ENCODE measurements around the gene IER2. TPM values are rescaled to one million over a fixed set of nuclear protein-coding genes. Genes with fewer than 3 reads are reported as not detected.
"Not testable (repeated sequence)": the region's sequence is repeated elsewhere in the genome, so short reads cannot be mapped to it uniquely, and the experiment has no call there.

The IER2 gene
- total and polyA plus RNA-seq, 2 of the 8 experiments (the other 6 are each of a cell fraction or from before 2014, with no cell fraction given): 84.5 to 138 TPM

DNA sequence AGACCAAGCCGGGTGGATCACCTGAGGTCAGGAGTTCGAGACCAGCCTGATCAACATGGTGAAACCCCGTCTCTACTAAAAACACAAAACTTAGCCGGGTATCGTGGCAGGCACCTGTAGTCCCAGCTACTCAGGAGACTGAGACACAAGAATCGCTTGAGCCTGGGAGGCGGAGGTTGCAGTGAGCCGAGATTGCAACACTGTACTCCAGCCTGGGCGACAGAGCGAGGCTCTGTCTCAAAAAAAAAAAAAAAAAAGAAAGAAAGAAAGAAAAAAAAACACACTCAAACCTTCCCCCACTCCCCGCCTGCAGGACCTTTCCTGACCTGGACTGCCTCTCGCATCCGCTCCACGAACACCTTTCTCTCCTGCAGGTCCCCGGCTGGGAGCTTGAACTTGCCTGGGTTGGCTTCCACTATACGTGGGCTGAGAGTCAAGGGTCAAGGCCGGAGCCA lies 1.0 kb upstream of the IER2 start:
- not testable (repeated sequence) for H3K27ac ChIP-seq (ENCODE audit: low read depth, low read length); DNase-seq (ENCODE audit: low read depth in 1 of 2, low spot score in 2 of 2)
- WGBS, 2 experiments (ENCODE audit: extremely low coverage in 1 of 2, insufficient coverage in 1 of 2, insufficient read length in 1 of 2, insufficient replicate concordance in 2 of 2, low coverage in 1 of 2, low lambda C conversion rate in 2 of 2, missing lambda C conversion rate in 1 of 2): 66% methylated on average over 14 of the region's 17 CpGs; no CpG with 5 or more reads in 1 of the 2 experiments

More for the DNA sequence above, 1.0 kb upstream of the IER2 start:
- peak overlapping the region; percentile 65 for H4K91ac ChIP-seq (replicated peaks; ENCODE audit: insufficient read length, low read length)
- H4K20me1 ChIP-seq (replicated peaks in 1 of 2; ENCODE audit: control insufficient read depth in 1 of 2, insufficient read depth in 2 of 2, low read length in 2 of 2): peaks cover 4 to 17% of the 10 kb centered on the region in 2 experiments
- peak overlapping the region; percentile 82 to 91 for H3K4me2 ChIP-seq (ENCODE audit: insufficient read depth in 1 of 2, low read depth in 2 of 2, low read length in 2 of 2)
- H2BK12ac ChIP-seq (ENCODE audit: low read depth, low read length): 0 out of 2 replicates have a peak overlapping the region, but pooled peaks have one; percentile 50
- not testable (repeated sequence) for H3K27me3 ChIP-seq (replicated peaks in 1 of 4; ENCODE audit: control insufficient read depth in 3 of 4, extremely low read depth in 1 of 4, insufficient read depth in 3 of 4, low read length in 3 of 4); H3K56ac ChIP-seq (replicated peaks; ENCODE audit: insufficient read length, low read depth, low read length); H2BK120ac ChIP-seq (replicated peaks; ENCODE audit: low read depth, low read length); H2BK20ac ChIP-seq (ENCODE audit: low read length); H3K14ac ChIP-seq (ENCODE audit: insufficient read length); H3K9me3 ChIP-seq (ENCODE audit: insufficient read depth in 2 of 2, low read depth in 1 of 2, low read length in 1 of 2); H3K4me1 ChIP-seq (replicated peaks in 1 of 4; ENCODE audit: control insufficient read depth in 3 of 4, insufficient read depth in 4 of 4, low read length in 3 of 4); H4K5ac ChIP-seq (ENCODE audit: insufficient read length, low read depth, low read length); H3K79me1 ChIP-seq (ENCODE audit: low read depth, low read length); FAIRE-seq; H2AK5ac ChIP-seq (ENCODE audit: low read depth, low read length); H3K23ac ChIP-seq (ENCODE audit: insufficient read length)
- H3K9ac ChIP-seq (replicated peaks in 1 of 4; ENCODE audit: extremely low read depth in 1 of 4, low read depth in 3 of 4, low read length in 3 of 4): peak overlapping the region in 3 of 4 experiments; percentile 40 to 62 (median 53); a peak in 6 of 7 replicates
- peak overlapping the region; percentile 19 for H3K4ac ChIP-seq (replicated peaks; ENCODE audit: insufficient read length, low read depth, low read length)
- peak overlapping the region; percentile 48; the same call in 1 of the 2 replicates for H3K18ac ChIP-seq (ENCODE audit: extremely low read depth, low read length)
- 0 out of 2 replicates have a peak overlapping the region, but pooled peaks have one; percentile 32 for H2BK5ac ChIP-seq (ENCODE audit: low read depth, low read length)
- peaks cover 13 to 37% of the 10 kb centered on the region in 2 experiments for H3K79me2 ChIP-seq (ENCODE audit: control insufficient read depth in 1 of 2, insufficient read depth in 2 of 2, low read length in 2 of 2)
- H3K23me2 ChIP-seq (ENCODE audit: low read depth, low read length): peaks cover 18% of the 10 kb centered on the region
- H2BK15ac ChIP-seq (ENCODE audit: low read length): 0 out of 2 replicates have a peak overlapping the region, but pooled peaks have one; percentile 95
- ChIA-PET CTCF (ENCODE audit: partially characterized antibody) (interaction anchor here (0.9 to 2.5 kb wide), 5 partner anchors 10 to 34 kb away, joined by 3 to 5 read pairs (median 4); no protein-coding TSS in a partner anchor), POLR2A (ENCODE audit: partially characterized antibody) (interaction anchor here (0.9 to 9.6 kb wide), 9 partner anchors 8 to 211 kb away, joined by 3 to 530 read pairs (median 25); partner anchors contain the start of genes CALR, NACC1 and TRMT1)
- peak overlapping the region; percentile 88; the same call in 1 of the 2 replicates for H4K8ac ChIP-seq (ENCODE audit: extremely low read depth, insufficient read depth, low read length)
- peak overlapping the region; percentile 18; the same call in 1 of the 2 replicates for H2AFZ ChIP-seq (ENCODE audit: low read length)
- H3K4me3 ChIP-seq (ENCODE audit: extremely low read depth in 1 of 4, insufficient read depth in 2 of 4, low read depth in 3 of 4, low read length in 4 of 4): peak overlapping the region; percentile 87 to 97 (median 94)
- H3K36me3 ChIP-seq (ENCODE audit: control insufficient read depth in 2 of 4, insufficient read depth in 4 of 4, low read length in 3 of 4): peaks cover 0 to 14% (median 5%) of the 10 kb centered on the region in 4 experiments; a peak in 3 of 8 replicates

Data from H1 (cell line).